ENCODE results near the gene TFAP2A. TPM values are rescaled to one million over a fixed set of nuclear protein-coding genes. Genes with fewer than 3 reads are reported as not detected.

Gene TFAP2A
- total RNA-seq, 6 experiments from 2014 or later = 0.07 to 0.18 (median 0.12) TPM; not detected in 3

GRCh38 chr6:10413850-10414738 is 780 bp downstream of the TFAP2A start:
- no peaks in the 10 kb centered on the region for H3K9me3 ChIP-seq
- intact Hi-C loops (cut with DNase I) = no loop called here
- H3K4me1 ChIP-seq = peaks cover 0 to 26% (median 4%) of the 10 kb centered on the region in 4 donors
- ATAC-seq (no peak), DNase-seq (peak in 1 of 3 donors; percentile 17)
- WGBS (ENCODE audit: insufficient coverage, low coverage, low lambda C conversion rate, missing lambda C conversion rate) = 6% methylated on average over 18 of the region's 37 CpGs
- H3K27ac ChIP-seq = no peak overlapping the region
- TF ChIP-seq POLR2A (IDR thresholded peaks at IDR 0.05) (no peak), CTCF (IDR thresholded peaks at IDR 0.05) (no peak)
- no peaks in the 10 kb centered on the region for H3K36me3 ChIP-seq
- peaks cover 26 to 65% of the 10 kb centered on the region in 2 donors for H3K27me3 ChIP-seq
- H3K4me3 ChIP-seq = no peak overlapping the region

DNA sequence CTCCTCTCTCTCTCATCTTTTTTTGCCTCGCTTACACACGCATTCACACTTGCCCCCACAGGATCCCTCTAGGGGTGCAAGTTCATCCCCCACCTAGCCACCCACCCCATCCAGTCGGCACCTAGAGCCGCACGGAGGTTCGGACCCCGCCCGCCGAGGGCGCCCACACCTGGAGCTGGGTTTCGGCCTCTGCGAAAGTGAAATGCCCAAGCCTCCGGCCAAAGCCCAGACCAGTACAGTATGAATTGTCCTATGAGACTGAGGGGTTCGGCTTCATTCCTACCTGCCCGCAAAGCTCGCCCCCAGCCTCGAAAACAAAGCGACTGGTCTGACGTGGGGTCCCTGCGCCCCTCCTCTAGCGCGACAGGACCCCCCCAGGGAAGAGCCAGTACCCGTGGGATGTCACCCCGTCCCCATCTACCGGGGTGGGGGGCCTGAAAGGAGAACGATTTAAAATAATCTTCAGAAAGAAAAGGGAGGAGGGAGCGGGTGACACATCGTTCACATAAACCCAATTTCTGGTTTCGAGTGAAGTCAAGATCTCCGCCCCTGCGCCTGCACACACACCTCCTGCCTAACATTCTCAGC is 1.5 kb downstream of the TFAP2A start:
- Histone ChIP-seq H3K36me3 (no peaks in the 10 kb centered on the region), H3K4me1 (peaks cover 0 to 26% (median 4%) of the 10 kb centered on the region in 4 donors), H3K9me3 (no peaks in the 10 kb centered on the region), H3K4me3 (peak overlapping the region; percentile 55 to 62 (median 58)), H3K27me3 (peaks cover 26 to 58% of the 10 kb centered on the region in 2 donors), H3K27ac (no peak overlapping the region)
- intact Hi-C loops (cut with DNase I) = no loop called here
- 1% methylated on average over 27 of the region's 31 CpGs for WGBS (ENCODE audit: insufficient coverage, low coverage, low lambda C conversion rate, missing lambda C conversion rate)
- no peak for TF ChIP-seq POLR2A (IDR thresholded peaks at IDR 0.05)
- TF ChIP-seq CTCF (IDR thresholded peaks at IDR 0.05) = no peak
- DNase-seq = no peak
- no peak for ATAC-seq

DNA sequence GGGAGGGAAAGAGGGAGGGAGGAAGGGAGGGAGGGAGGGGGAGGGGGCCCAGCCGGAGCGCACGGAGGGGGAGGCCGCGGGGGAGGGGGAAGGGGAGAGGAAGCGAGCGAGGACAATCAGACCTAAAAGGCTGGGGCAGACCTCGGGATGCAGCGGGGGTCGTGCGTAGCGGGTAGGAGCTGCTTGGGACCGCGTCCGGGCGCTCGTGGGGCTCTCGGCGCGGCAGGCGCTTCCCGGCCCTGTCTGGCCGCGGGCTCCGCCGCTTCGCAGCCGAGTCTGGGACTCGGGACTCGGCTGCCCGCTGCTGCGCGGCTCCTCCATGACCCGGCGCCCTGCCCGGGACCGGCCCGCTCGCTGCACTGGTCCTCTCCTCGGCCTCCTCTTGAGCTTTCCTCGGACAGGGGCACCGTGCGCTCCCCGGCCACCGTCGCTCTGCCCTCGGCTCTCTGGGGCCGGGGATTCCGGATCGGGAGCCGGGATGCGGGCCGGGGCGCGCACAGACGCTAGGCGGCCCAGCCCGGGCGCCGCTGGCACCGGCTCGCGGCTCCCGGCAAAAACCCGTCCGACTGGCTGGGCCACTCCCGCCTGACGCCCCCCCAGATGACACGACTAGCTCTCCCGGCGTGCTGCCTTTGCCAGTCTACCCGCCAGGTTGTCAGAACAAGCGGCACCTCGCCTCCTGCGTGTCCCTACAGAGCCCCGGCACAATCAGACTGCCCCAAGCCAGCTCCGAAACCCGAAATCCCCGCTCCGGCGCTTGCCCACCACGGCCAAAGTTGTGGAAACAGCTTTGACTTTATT is 2.2 kb downstream of the TFAP2A start:
- intact Hi-C loops (cut with DNase I) = no loop called here
- Histone ChIP-seq H3K36me3 (no peaks in the 10 kb centered on the region), H3K27me3 (peaks cover 22 to 55% of the 10 kb centered on the region in 2 donors), H3K27ac (no peak overlapping the region), H3K4me3 (peak overlapping the region; percentile 55 to 62 (median 58)), H3K9me3 (no peaks in the 10 kb centered on the region), H3K4me1 (peaks cover 0 to 26% (median 4%) of the 10 kb centered on the region in 4 donors)
- DNase-seq (peak; percentile 43 to 56 (median 45)), ATAC-seq (peak; percentile 54 to 76 (median 68))
- TF ChIP-seq POLR2A (IDR thresholded peaks at IDR 0.05) (no peak), CTCF (IDR thresholded peaks at IDR 0.05) (no peak)
- WGBS (ENCODE audit: insufficient coverage, low coverage, low lambda C conversion rate, missing lambda C conversion rate) = 6% methylated on average over 15 of the region's 82 CpGs

DNA sequence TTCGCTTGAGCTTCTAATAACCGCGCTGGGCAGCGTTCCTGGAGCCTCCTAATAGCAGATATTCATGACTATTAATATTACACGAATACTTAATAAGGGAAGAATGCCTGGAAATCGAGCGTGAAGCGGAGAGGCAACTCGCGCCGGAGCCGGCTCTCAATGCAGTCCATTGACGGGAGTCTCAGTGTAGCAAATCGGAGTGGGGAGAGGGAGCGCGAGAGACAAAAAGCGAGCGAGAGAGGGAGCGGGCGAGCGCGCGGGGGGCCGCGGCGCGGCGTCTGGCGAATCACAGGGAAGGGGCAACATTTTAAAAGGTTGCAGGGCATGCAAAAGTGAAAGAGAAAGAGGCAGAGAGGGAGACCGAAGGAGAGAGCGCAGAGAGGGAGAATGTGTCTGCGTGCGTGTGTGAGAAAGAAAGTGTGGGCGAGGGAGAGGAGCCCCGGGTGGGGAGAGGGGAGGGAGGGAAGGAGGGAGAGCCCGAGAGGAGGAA is 2.9 kb downstream of the TFAP2A start:
- under 1% methylated on average over 33 of the region's 36 CpGs for whole genome bisulfite sequencing (ENCODE audit: insufficient coverage, low coverage, low lambda C conversion rate, missing lambda C conversion rate)
- H3K36me3 ChIP-seq = no peaks in the 10 kb centered on the region
- DNase-seq (peak in 2 of 3 donors; percentile 32 to 55), ATAC-seq (peak; percentile 45 to 57 (median 52))
- TF ChIP-seq CTCF (IDR thresholded peaks at IDR 0.05) = no peak
- TF ChIP-seq POLR2A (IDR thresholded peaks at IDR 0.05) = no peak
- no peaks in the 10 kb centered on the region for H3K9me3 ChIP-seq
- no peak overlapping the region for H3K27ac ChIP-seq
- peak overlapping the region; percentile 55 to 62 (median 58) for H3K4me3 ChIP-seq
- peaks cover 16 to 49% of the 10 kb centered on the region in 2 donors for H3K27me3 ChIP-seq
- H3K4me1 ChIP-seq = peaks cover 0 to 23% (median 4%) of the 10 kb centered on the region in 4 donors
- intact Hi-C loops (cut with DNase I) = no loop called here

All from right lobe of liver (tissue), 6 donors.